NCI-H748 (cell line): ENCODE measurements around the gene MSH2.
"Not testable (repeated sequence)": the region's sequence is repeated elsewhere in the genome, so short reads cannot be mapped to it uniquely, and the experiment has no call there.

ENCODE experiments used
- DNase-seq: peaks from one replicate; lab custom pipeline; 2025; ENCODE audit not compliant: unreplicated experiment; lab: John Stamatoyannopoulos, UW

Gene MSH2

DNA sequence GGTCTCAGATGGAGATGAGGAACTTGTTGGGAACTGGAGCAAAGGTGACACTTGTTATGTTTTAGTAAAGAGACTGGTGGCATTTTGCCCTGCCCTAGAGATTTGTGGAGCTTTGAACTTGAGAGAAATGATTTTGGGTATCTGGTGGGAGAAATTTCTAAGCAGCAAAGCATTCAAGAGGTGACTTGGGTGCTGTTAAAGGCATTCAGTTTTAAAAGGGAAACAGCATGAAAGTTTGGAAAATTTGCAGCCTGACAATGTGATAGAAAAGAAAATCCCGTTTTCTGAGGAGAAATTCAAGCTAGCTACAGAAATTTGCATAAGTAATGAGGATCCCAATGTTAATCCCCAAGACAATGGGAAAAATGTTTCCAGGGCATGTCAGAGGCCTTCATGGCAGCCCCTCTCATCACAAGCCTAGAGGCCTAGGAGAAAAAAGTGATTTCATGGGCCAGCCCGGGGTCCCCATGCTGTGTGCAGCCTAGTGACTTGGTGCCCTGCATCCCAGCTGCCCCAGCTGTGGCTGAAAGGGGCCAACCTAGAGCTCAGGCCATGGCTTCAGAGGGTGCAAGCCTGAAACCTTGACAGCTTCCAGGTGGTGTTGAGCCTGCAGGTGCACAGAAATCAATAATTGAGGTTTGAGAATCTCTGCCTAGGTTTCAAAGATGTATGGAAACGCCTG lies 3.8 kb downstream of the MSH2 start:
- DNase-seq: not testable (repeated sequence)

DNA sequence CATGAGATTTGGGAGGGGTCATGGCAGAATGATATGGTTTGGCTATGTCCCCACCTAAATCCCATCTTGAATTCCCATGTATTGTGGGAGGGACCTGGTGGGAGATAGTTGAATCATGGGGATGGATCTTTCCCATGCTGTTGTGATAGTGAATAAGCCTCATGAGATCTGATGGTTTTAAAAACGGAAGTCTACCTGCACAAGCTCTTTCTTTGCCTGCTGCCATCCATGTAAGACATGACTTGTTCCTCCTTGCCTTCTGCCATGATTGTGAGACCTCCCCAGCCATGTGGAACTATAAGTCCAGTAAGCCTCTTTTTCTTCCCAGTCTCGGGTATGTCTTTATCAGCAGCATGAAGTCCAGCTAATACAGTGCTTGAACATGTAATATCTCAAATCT lies 5.0 kb downstream of the MSH2 start:
- not testable (repeated sequence) for DNase-seq

DNA sequence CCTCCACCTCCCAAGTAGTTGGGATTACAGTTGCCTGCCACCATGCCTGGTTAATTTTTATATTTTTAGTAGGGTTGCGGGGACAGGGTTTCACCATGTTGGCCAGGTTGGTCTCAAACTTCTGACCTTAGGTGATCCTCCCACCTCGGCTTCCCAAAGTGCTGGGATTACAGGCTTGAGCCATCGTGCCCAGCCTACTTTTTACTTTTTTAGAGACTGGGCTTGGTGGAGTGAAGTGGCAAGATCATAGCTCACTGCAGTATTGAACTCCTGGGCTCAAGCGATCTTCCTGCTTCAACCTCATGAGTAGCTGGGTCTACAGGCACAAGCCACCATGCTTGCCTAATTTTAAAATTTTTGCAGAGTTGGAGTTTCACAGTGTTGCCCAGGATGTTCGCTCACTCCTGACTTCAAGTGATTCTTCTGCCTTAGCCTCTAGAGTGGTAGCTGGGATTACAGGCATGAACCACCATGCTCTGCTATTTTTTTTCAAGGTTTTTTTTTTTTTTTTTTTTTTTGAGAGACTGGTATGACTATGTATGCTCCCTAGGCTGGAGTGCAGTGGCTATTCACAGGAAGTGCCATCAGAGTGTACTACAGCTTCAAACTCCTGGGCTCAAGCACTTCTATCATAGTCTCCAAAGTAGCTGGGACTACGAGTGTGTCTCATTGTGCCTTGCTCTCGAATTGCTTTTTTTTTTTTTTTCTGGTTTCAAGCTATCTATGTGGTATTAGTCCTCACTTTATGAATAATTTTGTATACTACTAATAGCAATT lies 11.9 kb downstream of the MSH2 start:
- no peak for DNase-seq

DNA sequence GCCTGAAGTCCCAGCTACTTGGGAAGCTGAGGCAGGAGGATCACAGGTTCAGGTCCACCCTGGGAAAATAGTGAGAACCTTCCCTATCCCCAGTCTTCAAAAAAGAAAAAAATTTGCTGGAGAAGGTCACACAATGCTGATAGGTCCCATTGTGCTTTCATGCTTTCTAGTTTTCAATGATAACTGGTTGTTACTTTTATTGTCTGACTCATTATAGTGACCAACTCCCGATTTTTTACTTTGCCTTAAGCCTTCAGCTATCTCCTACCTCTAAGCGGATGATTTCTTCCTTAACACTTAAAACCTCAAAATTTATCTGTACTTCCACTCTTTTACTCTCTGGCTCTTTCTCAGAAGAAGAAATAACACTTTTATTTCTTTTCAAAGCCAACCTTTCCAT lies 17.3 kb downstream of the MSH2 start:
- no peak for DNase-seq

DNA sequence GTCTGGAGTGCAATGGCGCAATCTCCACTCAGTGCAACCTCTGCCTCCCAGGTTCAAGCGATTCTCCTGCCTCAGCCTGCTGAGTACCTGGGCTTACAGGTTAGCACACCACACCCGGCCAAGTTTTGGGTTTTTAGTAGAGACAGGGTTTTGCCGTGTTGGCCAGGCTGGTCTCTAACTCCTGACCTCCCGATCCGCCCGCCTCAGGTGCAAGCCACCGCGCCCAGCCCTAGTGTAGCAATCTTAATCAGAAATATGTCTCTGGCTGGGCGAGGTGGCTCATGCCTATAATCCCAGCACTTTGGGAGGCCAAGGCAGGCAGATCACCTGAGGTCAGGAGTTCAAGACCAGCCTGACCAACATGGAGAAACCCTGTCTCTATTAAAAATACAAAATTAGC lies 17.7 kb downstream of the MSH2 start:
- DNase-seq: not testable (repeated sequence)

DNA sequence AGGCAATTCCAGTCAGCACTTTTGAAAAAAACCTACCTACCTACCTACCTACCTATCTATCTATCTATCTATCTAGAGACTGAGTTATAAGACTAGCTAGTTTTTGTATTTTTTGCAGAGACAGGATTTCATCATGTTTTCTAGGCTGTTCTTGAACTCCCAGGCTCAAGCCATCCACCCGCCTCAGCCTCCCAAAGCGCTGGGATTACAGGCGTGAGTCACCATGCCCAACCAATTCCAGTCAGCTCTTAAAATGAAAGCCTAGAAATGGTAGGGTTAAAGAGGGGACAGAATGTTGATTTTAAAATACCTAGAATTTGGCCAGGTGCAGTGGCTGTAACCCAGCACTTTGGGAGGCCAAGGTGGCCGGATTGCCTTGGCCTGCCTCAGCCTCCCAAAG lies 19.1 kb downstream of the MSH2 start:
- no peak for DNase-seq

DNA sequence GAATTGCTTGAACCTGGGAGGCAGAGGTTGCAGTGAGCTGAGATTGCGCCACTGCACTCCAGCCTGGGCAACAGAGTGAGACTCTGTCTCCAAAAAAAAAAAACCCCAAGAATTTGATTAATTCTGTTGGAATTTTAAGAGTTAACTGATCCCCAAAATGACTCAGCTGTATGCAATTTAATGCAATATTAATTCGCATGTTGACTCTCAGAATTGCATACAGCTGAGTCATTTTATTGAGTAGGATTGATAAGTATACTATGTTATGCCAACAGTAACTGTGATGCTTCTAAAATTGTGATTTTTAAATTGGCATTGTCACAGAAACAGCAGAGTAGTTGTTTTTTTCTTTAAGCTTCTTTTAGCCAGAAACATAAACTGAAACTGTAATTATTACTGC lies 19.6 kb downstream of the MSH2 start:
- no peak for DNase-seq

DNA sequence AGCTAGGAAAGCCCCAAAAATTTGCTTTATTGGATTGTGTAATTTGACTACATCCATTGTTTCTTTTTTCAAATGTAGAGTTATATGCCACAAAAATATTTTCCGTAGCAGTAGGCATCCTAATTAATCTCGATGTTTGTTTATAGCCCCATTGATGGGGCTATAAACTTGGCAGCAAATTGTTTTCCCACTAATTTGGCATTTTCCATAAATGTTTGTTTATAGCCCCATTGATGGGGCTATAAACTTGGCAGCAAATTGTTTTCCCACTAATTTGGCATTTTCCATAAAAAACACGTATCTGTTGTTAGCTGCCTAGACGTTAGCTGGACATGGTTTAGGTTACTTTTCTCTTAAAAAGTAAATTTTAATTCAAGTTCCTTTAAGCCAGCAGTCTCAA lies 23.8 kb downstream of the MSH2 start:
- no peak for DNase-seq

DNA sequence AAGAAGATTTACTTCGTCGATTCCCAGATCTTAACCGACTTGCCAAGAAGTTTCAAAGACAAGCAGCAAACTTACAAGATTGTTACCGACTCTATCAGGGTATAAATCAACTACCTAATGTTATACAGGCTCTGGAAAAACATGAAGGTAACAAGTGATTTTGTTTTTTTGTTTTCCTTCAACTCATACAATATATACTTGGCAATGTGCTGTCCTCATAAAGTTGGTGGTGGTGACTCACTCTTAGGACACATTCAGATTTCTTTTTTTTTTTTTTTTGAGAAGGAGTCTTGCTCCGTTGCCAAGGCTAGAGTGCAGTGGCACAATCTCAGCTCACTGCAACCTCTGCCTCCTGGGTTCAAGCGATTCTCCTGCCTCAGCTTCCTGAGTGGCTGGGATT lies 26.8 kb downstream of the MSH2 start:
- no peak for DNase-seq

DNA sequence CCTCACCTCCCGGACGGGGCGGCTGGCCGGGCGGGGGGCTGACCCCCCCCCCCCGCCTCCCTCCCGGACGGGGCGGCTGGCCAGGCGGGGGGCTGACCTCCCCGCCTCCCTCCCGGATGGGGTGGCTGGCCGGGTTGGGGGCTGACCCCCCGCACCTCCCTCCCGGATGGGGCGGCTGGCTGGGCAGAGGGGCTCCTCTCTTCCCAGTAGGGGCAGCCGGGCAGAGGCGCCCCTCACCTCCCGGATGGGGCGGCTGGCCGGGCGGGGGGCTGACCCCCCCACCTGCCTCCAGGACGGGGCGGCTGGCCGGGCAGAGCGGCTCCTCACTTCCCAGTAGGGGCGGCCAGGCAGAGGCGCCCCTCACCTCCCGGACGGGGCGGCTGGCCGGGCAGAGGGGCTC lies 30.1 kb downstream of the MSH2 start:
- not testable (repeated sequence) for DNase-seq

DNA sequence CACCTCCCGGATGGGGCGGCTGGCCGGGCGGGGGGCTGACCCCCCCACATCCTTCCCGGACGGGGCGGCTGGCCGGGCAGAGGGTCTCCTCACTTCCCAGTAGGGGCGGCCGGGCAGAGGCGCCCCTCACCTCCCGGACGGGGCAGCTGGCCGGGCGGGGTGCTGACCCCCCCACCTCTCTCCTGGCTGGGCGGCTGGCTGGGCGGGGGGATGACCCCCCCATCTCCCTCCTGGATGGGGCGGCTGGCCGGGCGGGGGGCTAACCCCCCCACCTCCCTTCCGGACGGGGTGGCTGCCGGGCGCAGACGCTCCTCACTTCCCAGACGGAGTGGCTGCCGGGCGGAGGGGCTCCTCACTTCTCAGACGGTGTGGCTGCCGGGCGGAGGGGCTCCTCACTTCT lies 30.5 kb downstream of the MSH2 start:
- DNase-seq: not testable (repeated sequence)

DNA sequence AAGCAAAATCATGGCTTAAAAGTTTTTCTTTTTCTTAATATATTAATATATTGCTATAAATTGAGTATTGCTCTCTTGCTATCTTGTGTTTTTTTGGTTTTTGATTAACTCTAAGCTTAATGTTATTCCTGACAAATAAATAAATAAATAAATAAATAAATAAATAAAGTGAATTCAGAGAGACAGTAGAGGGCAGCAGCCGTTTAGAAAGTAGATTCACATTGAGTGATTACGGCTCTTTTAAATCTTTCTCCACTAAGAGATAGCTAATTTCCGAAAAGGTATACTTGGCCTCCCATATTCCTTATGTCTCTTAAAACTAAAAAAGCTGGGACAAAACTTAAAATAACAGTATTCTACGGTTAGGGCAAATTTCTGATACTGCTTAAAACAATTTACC lies 34.3 kb downstream of the MSH2 start:
- peak; percentile 1 for DNase-seq

DNA sequence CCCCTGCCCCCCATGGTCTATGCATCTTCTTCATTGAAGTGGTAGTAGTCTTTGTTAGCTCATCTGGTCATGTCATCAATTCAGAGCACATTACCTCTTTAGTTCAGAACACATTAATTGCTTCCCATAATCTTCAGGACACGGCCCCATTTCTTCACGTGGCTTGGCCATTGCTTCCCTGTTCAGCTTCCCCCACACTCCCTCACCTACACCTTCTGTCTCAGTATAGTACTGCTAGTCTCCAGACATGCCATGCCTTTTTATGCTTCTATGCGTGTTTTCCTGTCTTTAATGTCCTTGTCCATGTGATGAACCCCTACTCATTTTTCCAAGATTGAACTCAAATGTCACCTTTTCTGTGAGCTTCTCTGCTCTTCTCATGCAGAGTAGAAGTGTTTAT lies 35.1 kb downstream of the MSH2 start:
- DNase-seq: no peak

DNA sequence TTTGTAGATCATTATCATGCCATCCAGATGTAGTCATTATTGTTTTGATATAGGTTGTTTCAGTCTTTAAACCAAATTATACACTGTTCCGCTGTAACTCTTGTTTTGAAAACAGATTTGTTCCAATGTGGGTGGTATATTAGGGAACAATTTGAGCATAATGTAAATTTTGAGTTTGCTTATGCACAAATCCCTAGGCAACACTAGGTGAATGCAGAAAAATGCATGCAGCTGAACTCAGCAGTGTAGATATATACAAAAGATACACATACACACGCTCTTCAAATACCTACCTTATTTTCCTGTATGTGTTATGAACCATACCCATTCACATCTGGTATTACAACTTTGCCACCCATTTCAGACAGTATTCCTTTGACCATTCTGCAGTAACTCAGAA lies 35.8 kb downstream of the MSH2 start:
- DNase-seq: no peak

DNA sequence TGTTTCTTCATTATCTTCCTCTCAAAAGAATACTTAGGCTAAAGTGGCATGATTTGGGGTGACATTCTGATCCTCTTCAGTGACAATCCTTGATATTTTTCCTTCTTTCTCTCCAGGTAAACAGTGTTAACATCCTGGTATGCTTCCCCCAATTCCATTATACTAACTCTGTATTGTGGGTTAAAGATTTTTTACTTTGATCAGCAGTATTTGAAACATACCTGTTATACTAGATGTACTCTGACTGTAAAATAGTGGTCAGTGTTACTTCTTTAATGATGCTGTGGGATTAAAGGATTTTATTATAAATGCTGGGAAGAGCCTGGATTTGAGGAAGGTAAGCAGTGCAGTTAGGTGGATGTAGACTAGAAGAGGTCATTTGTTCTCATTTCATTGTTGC lies 48.8 kb downstream of the MSH2 start:
- no peak for DNase-seq

DNA sequence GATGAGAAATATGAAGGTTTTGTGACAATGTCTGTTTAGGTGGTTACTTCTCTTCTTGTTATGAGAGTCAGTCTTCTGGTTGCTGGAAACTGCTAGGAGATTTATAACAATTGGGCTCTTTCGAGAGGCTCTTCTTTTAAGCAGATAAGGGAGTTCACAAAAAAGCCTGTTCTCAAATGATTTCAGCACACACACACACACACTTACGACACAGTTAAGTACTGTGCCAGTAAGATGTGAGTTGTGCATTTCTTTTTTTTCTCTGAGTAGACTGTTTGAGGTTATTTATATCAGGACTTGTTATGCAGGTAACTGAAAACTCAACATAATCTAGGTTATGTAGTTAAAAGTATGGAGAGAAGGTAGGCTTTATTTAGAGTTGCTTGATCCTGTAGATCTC lies 49.8 kb downstream of the MSH2 start:
- DNase-seq: no peak

DNA sequence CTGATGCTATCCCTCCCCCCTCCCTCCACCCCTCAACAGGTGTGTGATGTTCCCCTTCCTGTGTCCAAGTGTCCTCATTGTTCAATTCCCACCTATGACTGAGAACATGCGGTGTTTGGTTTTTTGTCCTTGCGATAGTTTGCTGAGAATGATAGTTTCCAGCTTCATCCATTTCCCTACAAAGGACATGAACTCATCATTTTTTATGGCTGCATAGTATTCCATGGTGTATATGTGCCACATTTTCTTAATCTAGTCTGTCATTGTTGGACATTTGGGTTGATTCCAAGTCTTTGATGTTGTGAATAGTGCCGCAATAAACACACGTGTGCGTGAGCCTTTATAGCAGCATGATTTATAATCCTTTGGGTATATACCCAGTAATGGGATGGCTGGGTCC lies 51.9 kb downstream of the MSH2 start:
- DNase-seq: not testable (repeated sequence)

DNA sequence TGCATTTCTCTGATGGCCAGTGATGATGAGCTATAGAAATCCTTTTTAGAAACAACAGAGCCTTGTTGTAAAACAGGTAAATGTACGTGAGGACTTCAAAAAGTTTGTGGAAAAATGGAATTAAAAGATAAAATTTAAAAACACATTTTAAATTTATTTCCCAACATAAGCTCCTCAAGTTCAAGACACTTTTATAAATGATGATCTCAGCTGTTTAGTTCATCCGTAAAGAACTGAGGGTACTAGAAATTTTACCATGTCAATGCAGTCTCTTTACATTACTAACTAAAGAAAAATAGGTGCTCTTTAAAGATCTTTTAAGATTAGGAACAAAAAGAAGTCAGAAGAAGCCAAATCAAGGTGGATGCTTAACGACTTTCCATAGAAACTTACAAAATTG lies 52.5 kb downstream of the MSH2 start:
- DNase-seq: no peak

DNA sequence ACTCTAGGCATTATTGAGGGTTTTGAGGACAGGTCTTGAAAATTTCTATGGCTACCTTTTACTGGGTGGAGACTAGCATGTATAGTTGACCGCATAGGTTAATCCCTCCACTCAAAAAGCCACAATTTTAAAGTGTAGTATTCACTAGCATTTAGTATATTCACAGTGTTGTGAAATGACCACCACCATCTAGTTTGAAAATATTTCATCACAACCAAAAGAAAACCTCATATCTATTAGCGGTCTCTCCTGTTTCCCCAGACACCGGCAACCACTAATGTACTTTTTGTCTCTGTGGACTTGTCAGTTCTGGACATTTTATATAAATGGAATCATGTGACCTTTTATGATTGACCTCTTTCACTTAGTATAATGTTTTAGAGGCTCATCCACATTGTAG lies 53.9 kb downstream of the MSH2 start:
- DNase-seq: no peak

DNA sequence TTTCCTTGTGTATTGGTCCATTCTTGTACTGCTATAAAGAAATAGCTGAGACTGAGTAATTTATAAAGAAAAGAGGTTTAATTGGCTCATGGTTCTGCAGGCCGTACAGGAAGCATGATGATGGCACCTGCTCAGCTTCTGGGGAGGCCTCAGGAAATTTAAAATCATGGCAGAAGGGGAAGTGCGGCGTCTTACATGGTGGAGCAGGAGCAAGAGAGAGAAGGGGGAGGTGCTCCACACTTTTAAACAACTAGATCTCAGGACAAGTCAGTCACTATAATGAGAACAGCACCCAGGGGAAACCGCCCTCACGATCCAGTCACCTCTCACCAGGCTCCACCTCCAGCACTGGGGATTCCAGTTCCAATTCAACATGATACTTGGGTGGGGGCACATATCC lies 54.3 kb downstream of the MSH2 start:
- no peak for DNase-seq

DNA sequence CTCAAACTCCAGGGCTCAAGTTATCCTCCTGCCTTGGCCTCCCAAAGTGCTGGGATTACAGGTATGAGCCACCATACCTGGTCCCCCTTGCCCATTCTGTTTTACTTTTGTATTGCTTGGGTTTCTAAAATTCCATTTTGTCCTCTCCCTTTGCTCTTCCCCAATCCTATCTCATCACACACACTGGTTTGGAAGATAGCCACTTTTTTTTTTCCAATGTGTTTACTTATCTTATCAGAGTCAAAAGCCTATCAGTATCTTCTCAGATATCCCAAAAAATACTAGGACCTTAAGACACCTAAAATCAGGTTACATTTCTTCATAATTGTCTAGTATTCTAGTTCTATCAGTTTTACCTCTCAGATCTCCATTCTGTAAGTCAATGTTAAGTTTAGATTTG lies 56.1 kb downstream of the MSH2 start:
- no peak for DNase-seq

DNA sequence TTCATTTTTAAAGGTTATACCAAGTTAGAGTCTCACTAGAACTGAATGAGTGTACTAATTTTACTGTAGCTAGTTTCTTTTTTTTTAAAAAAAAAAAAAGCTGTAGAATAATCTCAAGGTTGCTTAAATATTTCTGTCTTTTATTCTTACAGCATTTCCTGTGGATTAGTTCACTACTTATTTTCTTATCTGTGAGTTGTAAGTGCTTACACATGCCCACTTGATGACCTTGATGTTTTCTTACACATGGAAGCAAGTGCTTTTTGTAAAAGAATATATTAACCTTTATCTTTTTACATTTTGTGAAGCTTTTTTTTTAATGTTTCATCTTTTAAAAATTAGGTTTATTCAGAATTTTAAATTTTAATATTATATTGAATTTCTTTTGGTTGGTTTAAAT lies 57.8 kb downstream of the MSH2 start:
- DNase-seq: no peak
